ENCODE data around the gene PRKG1. TPM values are rescaled to one million over a fixed set of nuclear protein-coding genes. Genes with fewer than 3 reads are reported as not detected.

PRKG1 gene
- total and polyA plus RNA-seq, 2 experiments from 2014 or later, result 18.2 to 21.1 TPM

DNA sequence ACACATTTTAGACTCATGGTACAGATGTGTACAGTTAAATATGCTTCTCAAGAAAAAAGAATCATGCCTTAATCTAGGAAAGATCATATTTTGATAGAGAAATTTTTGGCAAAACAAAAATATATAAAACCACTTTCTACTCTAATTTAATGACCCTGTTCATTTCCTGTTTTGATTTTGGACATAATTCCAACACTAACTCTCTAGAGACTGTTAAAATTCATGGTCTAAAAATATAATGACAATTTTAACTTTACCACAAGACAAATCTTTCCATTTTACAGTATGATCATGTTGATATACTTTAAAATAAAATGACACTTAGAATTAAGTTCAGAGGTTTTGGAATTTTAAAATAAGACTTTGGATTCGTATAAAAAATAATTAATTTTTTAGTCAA, 45.2 kb downstream of the PRKG1 start:
- peaks cover 3% of the 10 kb centered on the region for H3K27me3 Mint-ChIP-seq (ENCODE audit: insufficient read depth, low read depth, poor library complexity)
- no peaks in the 10 kb centered on the region for H3K9me3 Mint-ChIP-seq
- H3K4me3 Mint-ChIP-seq, result no peak overlapping the region
- DNase-seq (ENCODE audit: low spot score), result no peak
- Histone ChIP-seq H3K36me3 (ENCODE audit: insufficient read depth) (no peaks in the 10 kb centered on the region), H3K4me2 (no peak overlapping the region), H3K4me1 (ENCODE audit: insufficient read depth) (peaks cover 10% of the 10 kb centered on the region), H3K27ac (ENCODE audit: low read depth) (no peak overlapping the region), H3K79me2 (replicated peaks; ENCODE audit: insufficient read depth) (no peaks in the 10 kb centered on the region), H4K20me1 (replicated peaks; ENCODE audit: insufficient read depth) (no peaks in the 10 kb centered on the region), H3F3A (replicated peaks; ENCODE audit: low read depth) (no peaks in the 10 kb centered on the region), H3K27me3 (ENCODE audit: insufficient read depth) (no peaks in the 10 kb centered on the region), H3K4me3 (no peak overlapping the region), H2AFZ (no peak overlapping the region), H3K9me2 (ENCODE audit: insufficient read depth) (no peaks in the 10 kb centered on the region; the same call in 1 of the 2 replicates)
- TF ChIP-seq ZNF114 (CRISPR knock-in tag; IDR thresholded peaks at IDR 0.05) (no peak), NANOG (IDR thresholded peaks at IDR 0.05; ENCODE audit: borderline replicate concordance) (no peak), EZH2phosphoT487 (IDR thresholded peaks at IDR 0.05; ENCODE audit: unreplicated experiment) (no peak), EZH2 (IDR thresholded peaks at IDR 0.05; ENCODE audit: low read depth, unreplicated experiment) (no peak), ZNF331 (CRISPR knock-in tag; IDR thresholded peaks at IDR 0.05; ENCODE audit: low read depth) (no peak)
- TF ChIP-seq, protein P1, sequence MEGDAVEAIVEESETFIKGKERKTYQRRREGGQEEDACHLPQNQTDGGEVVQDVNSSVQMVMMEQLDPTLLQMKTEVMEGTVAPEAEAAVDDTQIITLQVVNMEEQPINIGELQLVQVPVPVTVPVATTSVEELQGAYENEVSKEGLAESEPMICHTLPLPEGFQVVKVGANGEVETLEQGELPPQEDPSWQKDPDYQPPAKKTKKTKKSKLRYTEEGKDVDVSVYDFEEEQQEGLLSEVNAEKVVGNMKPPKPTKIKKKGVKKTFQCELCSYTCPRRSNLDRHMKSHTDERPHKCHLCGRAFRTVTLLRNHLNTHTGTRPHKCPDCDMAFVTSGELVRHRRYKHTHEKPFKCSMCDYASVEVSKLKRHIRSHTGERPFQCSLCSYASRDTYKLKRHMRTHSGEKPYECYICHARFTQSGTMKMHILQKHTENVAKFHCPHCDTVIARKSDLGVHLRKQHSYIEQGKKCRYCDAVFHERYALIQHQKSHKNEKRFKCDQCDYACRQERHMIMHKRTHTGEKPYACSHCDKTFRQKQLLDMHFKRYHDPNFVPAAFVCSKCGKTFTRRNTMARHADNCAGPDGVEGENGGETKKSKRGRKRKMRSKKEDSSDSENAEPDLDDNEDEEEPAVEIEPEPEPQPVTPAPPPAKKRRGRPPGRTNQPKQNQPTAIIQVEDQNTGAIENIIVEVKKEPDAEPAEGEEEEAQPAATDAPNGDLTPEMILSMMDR (conservative IDR thresholded peaks at IDR 0.05; ENCODE audit: low read depth in 2 of 2), result no peak
- TF ChIP-seq, protein P2, sequence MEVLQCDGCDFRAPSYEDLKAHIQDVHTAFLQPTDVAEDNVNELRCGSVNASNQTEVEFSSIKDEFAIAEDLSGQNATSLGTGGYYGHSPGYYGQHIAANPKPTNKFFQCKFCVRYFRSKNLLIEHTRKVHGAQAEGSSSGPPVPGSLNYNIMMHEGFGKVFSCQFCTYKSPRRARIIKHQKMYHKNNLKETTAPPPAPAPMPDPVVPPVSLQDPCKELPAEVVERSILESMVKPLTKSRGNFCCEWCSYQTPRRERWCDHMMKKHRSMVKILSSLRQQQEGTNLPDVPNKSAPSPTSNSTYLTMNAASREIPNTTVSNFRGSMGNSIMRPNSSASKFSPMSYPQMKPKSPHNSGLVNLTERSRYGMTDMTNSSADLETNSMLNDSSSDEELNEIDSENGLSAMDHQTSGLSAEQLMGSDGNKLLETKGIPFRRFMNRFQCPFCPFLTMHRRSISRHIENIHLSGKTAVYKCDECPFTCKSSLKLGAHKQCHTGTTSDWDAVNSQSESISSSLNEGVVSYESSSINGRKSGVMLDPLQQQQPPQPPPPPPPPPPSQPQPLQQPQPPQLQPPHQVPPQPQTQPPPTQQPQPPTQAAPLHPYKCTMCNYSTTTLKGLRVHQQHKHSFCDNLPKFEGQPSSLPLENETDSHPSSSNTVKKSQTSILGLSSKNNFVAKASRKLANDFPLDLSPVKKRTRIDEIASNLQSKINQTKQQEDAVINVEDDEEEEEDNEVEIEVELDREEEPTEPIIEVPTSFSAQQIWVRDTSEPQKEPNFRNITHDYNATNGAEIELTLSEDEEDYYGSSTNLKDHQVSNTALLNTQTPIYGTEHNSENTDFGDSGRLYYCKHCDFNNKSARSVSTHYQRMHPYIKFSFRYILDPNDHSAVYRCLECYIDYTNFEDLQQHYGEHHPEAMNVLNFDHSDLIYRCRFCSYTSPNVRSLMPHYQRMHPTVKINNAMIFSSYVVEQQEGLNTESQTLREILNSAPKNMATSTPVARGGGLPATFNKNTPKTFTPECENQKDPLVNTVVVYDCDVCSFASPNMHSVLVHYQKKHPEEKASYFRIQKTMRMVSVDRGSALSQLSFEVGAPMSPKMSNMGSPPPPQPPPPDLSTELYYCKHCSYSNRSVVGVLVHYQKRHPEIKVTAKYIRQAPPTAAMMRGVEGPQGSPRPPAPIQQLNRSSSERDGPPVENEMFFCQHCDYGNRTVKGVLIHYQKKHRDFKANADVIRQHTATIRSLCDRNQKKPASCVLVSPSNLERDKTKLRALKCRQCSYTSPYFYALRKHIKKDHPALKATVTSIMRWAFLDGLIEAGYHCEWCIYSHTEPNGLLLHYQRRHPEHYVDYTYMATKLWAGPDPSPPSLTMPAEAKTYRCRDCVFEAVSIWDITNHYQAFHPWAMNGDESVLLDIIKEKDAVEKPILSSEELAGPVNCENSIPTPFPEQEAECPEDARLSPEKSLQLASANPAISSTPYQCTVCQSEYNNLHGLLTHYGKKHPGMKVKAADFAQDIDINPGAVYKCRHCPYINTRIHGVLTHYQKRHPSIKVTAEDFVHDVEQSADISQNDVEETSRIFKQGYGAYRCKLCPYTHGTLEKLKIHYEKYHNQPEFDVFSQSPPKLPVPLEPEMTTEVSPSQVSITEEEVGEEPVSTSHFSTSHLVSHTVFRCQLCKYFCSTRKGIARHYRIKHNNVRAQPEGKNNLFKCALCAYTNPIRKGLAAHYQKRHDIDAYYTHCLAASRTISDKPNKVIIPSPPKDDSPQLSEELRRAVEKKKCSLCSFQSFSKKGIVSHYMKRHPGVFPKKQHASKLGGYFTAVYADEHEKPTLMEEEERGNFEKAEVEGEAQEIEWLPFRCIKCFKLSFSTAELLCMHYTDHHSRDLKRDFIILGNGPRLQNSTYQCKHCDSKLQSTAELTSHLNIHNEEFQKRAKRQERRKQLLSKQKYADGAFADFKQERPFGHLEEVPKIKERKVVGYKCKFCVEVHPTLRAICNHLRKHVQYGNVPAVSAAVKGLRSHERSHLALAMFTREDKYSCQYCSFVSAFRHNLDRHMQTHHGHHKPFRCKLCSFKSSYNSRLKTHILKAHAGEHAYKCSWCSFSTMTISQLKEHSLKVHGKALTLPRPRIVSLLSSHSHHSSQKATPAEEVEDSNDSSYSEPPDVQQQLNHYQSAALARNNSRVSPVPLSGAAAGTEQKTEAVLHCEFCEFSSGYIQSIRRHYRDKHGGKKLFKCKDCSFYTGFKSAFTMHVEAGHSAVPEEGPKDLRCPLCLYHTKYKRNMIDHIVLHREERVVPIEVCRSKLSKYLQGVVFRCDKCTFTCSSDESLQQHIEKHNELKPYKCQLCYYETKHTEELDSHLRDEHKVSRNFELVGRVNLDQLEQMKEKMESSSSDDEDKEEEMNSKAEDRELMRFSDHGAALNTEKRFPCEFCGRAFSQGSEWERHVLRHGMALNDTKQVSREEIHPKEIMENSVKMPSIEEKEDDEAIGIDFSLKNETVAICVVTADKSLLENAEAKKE (CRISPR knock-in tag; IDR thresholded peaks at IDR 0.05), result no peak
- TF ChIP-seq, protein P3, sequence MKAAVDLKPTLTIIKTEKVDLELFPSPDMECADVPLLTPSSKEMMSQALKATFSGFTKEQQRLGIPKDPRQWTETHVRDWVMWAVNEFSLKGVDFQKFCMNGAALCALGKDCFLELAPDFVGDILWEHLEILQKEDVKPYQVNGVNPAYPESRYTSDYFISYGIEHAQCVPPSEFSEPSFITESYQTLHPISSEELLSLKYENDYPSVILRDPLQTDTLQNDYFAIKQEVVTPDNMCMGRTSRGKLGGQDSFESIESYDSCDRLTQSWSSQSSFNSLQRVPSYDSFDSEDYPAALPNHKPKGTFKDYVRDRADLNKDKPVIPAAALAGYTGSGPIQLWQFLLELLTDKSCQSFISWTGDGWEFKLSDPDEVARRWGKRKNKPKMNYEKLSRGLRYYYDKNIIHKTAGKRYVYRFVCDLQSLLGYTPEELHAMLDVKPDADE (IDR thresholded peaks at IDR 0.05), result no peak
- ATAC-seq, result no peak
- peaks cover 19% of the 10 kb centered on the region for H3K4me1 Mint-ChIP-seq
- H3K27ac Mint-ChIP-seq, result no peak overlapping the region
- peaks cover 3% of the 10 kb centered on the region; the same call in 1 of the 3 replicates for H3K36me3 Mint-ChIP-seq (ENCODE audit: low read depth)

Data from GM23338 (cell line).